GM12873 (cell line): ENCODE results near the gene ARL4D.

Source experiments
- CTCF ChIP-seq: IDR thresholded peaks from 2 replicates; pipeline ENCODE4 v1.5.1; 2012; ENCODE audit warnings: low read depth, mild to moderate bottlenecking, moderate library complexity, low read length, control low read depth; ENCODE audit not compliant: insufficient read depth; ENCODE audit errors: missing control alignments

ARL4D gene

GRCh38 chr17:43356450-43356849 lies 42.3 kb upstream of the ARL4D start:
- no peak for TF ChIP-seq CTCF

DNA sequence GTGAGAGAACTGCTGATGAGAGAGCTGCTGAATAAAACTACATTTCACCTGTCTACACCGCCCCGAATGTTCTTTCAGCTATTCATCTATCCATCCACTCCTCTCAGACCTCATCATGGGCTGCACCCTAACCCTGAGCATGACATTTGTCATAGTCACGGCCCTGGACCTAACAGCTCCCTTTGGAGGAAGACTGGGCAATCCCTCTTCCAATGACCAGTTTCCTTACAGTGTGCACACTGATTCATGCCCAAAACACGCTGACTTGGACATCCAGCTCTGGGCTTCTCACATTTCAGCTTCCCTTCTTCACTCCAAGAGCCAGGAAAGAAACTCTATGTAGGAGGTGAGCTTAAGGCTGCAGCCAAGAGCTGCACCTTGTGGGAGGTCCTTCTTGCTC lies 41.8 kb upstream of the ARL4D start:
- no peak for TF ChIP-seq CTCF

DNA sequence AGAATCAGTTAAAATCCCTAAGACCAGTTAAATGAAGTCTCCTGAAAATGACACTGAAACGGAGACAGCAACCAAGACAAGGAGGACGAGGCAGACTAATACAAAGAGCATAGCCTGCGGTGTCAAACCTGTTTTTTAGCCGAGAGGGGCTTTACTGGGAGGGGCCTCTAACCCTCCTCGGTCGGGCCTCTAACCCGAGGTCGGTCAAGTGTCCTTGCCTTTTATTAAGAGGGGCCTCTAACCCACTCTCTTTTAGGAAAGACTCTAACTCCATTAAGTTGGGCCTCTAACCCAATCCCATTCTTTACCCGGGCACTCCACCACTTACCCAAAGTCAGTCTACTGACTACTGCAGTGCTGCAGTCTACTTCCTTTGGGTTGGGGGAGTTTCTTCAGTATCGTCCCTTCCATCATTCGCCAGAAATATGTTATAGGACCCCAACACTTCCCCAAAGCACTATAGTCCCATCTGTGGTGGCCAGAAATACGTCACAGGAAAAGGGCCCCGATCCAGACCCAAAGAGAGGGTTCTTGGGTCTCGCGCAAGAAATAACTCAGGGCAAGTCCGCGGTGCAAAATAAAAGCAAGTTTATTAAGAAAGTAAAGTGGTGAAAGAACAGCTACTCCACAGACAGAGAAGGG lies 39.2 kb upstream of the ARL4D start:
- TF ChIP-seq CTCF, result no peak

GRCh38 chr17:43360376-43360738 lies 38.4 kb upstream of the ARL4D start:
- no peak for TF ChIP-seq CTCF

GRCh38 chr17:43360739-43361505 lies 37.9 kb upstream of the ARL4D start:
- TF ChIP-seq CTCF, result no peak

DNA sequence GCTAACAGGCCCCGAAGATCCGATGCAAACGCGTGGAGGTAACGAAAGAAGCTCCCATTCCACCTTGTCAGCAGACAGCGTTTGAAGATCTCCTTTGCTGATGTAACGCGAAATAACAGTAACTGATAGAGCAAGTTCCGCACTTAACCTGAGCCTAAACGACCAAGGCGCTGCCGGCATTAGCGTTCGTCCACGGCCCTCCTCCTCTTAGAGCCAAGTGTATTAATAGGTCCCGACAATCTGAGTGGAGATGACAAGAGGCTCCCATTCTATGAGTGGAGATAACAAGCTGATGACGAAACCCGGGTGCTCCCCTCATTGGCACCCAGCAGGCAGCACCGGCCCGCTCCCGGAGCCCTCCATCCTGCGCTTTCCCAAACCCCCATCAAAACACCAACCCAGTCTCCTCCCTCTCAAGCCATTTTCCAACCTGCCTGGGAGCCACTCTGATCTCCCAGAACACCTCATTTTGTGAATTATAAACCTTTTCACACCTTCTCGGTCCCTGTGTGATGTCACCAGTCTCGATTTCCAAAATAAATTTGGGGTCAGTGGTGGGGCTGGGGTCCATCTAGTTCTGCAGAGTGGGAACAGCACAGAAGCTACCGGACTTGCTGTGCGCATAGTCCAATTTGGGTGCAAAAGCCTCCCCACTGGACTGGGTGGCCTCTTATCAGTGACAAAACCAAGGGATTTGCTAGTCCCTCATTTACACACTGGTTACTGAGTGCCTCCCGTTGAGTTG lies 35.4 kb upstream of the ARL4D start:
- no peak for TF ChIP-seq CTCF

DNA sequence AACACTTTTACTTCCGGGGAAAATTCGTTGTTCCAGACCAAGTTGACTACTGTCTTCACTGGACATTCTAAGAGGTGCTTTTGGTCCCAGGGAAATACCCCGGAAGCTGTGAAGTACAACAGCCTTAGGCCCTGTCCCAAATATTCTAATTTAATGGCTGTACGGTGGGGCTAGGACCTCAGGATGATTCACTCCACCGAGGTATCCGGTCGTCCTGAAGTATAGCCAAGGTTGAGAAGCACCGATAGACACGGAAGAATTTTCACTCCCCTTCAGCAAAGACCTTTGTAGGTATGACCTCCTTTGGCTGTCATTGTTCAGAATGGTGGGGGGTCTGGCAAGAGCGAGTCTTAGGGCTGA lies 34.9 kb upstream of the ARL4D start:
- no peak for TF ChIP-seq CTCF
